ENCODE data around the gene DCAF8.

- TF ChIP-seq ZFP30 (CRISPR knock-in tag; IDR thresholded peaks at IDR 0.05), result no peak
- TF ChIP-seq ESRRG (CRISPR knock-in tag; IDR thresholded peaks at IDR 0.05), result no peak
- no peak for TF ChIP-seq CSDC2 (CRISPR knock-in tag; IDR thresholded peaks at IDR 0.05)
- no peak for TF ChIP-seq TOX (CRISPR knock-in tag; IDR thresholded peaks at IDR 0.05; ENCODE audit: borderline replicate concordance)
- no peak for TF ChIP-seq ARNTL (CRISPR knock-in tag; IDR thresholded peaks at IDR 0.05; ENCODE audit: borderline replicate concordance, low read depth)
- no peak for TF ChIP-seq ISL1 (CRISPR knock-in tag; IDR thresholded peaks at IDR 0.05)
- no peak for TF ChIP-seq BACH2 (CRISPR knock-in tag; IDR thresholded peaks at IDR 0.05; ENCODE audit: borderline replicate concordance)
- TF ChIP-seq ZFP3 (CRISPR knock-in tag; IDR thresholded peaks at IDR 0.05), result no peak
- TF ChIP-seq ZNF8 (CRISPR knock-in tag; IDR thresholded peaks at IDR 0.05), result no peak
- TF ChIP-seq POU6F1 (CRISPR knock-in tag; IDR thresholded peaks at IDR 0.05; ENCODE audit: borderline replicate concordance, low read depth), result no peak
- TF ChIP-seq, protein P1, sequence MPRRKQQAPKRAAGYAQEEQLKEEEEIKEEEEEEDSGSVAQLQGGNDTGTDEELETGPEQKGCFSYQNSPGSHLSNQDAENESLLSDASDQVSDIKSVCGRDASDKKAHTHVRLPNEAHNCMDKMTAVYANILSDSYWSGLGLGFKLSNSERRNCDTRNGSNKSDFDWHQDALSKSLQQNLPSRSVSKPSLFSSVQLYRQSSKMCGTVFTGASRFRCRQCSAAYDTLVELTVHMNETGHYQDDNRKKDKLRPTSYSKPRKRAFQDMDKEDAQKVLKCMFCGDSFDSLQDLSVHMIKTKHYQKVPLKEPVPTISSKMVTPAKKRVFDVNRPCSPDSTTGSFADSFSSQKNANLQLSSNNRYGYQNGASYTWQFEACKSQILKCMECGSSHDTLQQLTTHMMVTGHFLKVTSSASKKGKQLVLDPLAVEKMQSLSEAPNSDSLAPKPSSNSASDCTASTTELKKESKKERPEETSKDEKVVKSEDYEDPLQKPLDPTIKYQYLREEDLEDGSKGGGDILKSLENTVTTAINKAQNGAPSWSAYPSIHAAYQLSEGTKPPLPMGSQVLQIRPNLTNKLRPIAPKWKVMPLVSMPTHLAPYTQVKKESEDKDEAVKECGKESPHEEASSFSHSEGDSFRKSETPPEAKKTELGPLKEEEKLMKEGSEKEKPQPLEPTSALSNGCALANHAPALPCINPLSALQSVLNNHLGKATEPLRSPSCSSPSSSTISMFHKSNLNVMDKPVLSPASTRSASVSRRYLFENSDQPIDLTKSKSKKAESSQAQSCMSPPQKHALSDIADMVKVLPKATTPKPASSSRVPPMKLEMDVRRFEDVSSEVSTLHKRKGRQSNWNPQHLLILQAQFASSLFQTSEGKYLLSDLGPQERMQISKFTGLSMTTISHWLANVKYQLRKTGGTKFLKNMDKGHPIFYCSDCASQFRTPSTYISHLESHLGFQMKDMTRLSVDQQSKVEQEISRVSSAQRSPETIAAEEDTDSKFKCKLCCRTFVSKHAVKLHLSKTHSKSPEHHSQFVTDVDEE (CRISPR knock-in tag; IDR thresholded peaks at IDR 0.05), result no peak
Measured at GRCh38 chr1:160210561-160210960, 51.8 kb downstream of the DCAF8 start.
